ENCODE data around the gene NLRP4.
"Not testable (repeated sequence)": the region's sequence is repeated elsewhere in the genome, so short reads cannot be mapped to it uniquely, and the experiment has no call there.

NLRP4 gene

DNA sequence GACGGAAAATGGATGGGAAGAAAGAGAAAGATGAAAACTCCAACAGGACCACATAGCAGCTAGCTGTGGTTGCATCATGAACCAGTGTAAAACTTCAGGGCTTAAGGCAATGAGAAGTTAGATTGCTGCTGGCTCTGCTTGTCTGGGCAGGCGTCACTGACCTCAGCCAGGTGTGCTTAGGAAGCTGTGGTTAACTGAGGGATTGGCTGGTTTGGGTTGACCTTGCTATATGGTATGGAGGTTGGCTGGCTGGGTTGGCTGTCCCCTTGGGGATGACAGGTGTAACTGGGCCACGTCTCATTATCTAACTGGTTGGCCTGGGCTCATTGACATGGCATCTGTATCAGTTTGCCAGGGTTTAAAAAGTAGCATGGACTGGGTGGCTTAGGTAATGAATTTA, 40.9 kb downstream of the NLRP4 start:
- no peak for DNase-seq (ENCODE audit: low read depth in 2 of 2)

GRCh38 chr19:55882626-55883025, 46.3 kb downstream of the NLRP4 start:
- DNase-seq (ENCODE audit: low read depth in 2 of 2): no peak

GRCh38 chr19:55898911-55899310, 62.6 kb downstream of the NLRP4 start:
- DNase-seq (ENCODE audit: low read depth in 2 of 2): no peak

DNA sequence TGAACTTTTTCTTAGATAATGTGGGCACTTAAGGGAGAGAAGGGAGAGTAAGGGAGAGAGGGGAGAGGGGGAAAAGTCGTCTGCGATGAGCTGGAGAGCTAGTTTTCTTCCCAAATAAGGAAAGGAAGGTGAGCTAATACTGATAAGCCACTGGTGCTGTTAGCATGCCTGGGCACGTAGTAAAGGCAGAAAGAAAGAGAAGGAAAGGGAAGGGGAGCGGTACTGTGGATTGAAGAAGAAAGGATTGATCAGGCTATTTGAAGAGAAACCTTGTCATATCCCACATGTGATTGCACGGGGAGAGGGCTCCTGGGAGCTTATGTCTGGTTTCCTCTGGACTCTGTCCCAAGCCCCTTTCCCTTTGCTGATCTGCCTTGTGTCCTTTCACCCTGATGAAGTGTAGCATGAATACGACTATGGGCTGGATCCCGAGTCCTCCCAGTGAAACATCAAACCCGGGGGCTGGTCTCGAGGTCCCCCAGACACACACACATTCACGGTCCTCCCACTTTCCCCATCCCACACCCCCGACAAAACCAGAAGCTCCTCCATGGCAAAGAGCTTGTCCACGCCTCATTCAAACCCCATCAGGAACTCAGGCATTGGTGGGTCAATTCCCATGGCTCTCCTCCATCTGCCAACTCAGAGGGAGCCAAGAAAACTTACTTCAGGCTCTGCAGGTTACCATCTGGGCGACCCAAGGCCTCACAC, 65.2 kb downstream of the NLRP4 start:
- no peak for DNase-seq (ENCODE audit: low read depth in 2 of 2)

- no peak for DNase-seq (ENCODE audit: low read depth in 2 of 2)
Measured at GRCh38 chr19:55902080-55902751, 65.9 kb downstream of the NLRP4 start.

GRCh38 chr19:55907286-55907685, 70.9 kb downstream of the NLRP4 start:
- no peak for DNase-seq (ENCODE audit: low read depth in 2 of 2)

- no peak for DNase-seq (ENCODE audit: low read depth in 2 of 2)
Measured at GRCh38 chr19:55907746-55908145, 71.4 kb downstream of the NLRP4 start.

DNA sequence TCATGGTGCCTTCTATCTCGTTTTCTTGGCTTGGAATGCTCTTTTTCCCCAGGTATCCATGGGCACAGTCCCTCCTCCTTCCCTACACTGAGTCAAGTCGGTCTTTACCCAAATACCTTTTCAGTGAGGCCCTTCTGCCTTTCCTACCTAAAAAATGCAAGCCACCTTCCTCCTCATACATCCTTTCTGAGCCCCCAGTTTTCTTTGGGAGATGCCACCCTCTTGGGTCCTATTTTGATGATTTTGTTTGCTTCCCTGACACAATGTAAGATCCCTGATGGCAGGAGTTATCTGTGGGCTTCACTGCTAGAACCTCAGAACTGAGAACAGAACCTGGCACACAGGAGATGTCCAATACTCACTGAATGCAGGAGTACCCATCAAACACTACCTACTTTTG, 73.5 kb downstream of the NLRP4 start:
- DNase-seq (ENCODE audit: low read depth in 2 of 2): no peak

- no peak for DNase-seq (ENCODE audit: low read depth in 2 of 2)
Measured at GRCh38 chr19:55912916-55913315, 76.6 kb downstream of the NLRP4 start.

DNA sequence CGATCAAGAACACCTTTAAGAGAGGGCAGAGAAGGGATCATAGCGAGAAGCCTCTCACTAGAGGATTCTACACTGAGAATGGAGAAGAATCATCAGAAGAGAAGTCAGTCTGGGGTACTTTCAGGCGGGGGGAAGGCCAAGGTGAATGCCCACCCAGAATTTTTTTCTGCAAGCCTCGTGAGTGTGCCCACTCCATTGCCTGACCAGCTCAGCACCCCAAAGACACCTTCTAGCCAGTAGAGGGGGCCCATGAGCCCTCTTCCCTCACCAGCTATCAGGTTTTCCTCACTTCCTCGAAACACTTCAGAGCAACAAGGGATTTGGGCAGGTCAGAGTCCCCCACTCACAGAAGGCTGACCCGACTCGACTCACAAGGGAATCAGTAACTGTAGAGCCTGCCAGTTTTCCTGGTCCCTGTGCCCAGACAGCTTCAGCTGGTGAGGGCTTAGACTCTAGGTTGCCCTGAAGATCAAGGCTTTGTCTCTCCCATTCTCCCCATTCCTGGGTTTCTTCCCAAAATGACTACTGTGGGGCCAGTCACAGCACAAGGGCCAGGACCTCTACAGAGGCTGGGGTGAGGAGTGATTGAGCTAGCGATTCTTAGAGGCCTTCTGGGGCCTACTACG, 77.4 kb downstream of the NLRP4 start:
- DNase-seq (ENCODE audit: low read depth in 2 of 2): no peak

DNA sequence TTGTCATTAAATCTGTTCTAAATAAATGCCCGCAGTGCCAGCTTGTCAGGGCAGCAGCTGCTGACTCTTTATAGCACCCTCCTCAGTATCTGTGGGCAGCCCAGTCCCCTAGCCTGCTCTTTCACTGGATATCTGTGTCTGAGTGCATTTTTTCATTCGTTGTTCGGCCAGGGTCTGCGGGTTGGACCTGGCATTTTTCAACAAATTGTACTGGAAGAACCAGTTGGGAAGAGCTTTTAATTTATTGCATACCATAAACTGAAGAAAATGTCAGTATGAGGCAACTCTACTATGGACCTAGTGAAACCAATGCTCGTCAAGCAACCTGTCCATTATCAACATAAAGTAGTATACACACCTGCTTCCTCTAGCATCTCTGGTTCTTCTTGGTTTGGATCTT, 87.2 kb downstream of the NLRP4 start:
- no peak for DNase-seq (ENCODE audit: low read depth in 2 of 2)

- DNase-seq (ENCODE audit: low read depth in 2 of 2): no peak
Measured at GRCh38 chr19:55927991-55928390, 91.7 kb downstream of the NLRP4 start.

- DNase-seq (ENCODE audit: low read depth in 2 of 2): not testable (repeated sequence)
Measured at GRCh38 chr19:55929258-55929657, 92.9 kb downstream of the NLRP4 start.

GRCh38 chr19:55930996-55931515, 94.7 kb downstream of the NLRP4 start:
- DNase-seq (ENCODE audit: low read depth in 2 of 2): no peak
